Measurements from ENCODE around the gene PWP2. TPM values are rescaled to one million over a fixed set of nuclear protein-coding genes. Genes with fewer than 3 reads are reported as not detected.

Gene PWP2
- total and polyA plus RNA-seq, 9 donors = 1.1 to 13.3 (median 5.5) TPM; not detected in 1

- no peak overlapping the region for H3K4me3 ChIP-seq (ENCODE audit: low read length)
- H3K36me3 ChIP-seq (ENCODE audit: control insufficient read depth, insufficient read depth, low read length) = peaks cover 64% of the 10 kb centered on the region
- H3K27me3 ChIP-seq (ENCODE audit: control insufficient read depth, insufficient read depth, low read length) = no peaks in the 10 kb centered on the region
- H3K27ac ChIP-seq (ENCODE audit: low read length) = no peak overlapping the region
- peaks cover 2% of the 10 kb centered on the region for H3K4me1 ChIP-seq (ENCODE audit: control insufficient read depth, insufficient read depth, low read length)
- DNase-seq = no peak
- WGBS (ENCODE audit: insufficient coverage) = 93% methylated on average over 19 of the region's 24 CpGs
- no peaks in the 10 kb centered on the region for H3K9me3 ChIP-seq (replicated peaks; ENCODE audit: control insufficient read depth, low read depth, low read length)
These were observed 24.4 kb upstream of the PWP2 start for GRCh38 chr21:44082648-44083440.

GRCh38 chr21:44083631-44084291 is 23.4 kb upstream of the PWP2 start:
- Histone ChIP-seq H3K27me3 (ENCODE audit: control insufficient read depth, insufficient read depth, low read length) (no peaks in the 10 kb centered on the region), H3K27ac (ENCODE audit: low read length) (peak overlapping the region; percentile 36), H3K4me3 (ENCODE audit: low read length) (no peak overlapping the region), H3K36me3 (ENCODE audit: control insufficient read depth, insufficient read depth, low read length) (peaks cover 69% of the 10 kb centered on the region), H3K4me1 (ENCODE audit: control insufficient read depth, insufficient read depth, low read length) (peaks cover 2% of the 10 kb centered on the region), H3K9me3 (replicated peaks; ENCODE audit: control insufficient read depth, low read depth, low read length) (no peaks in the 10 kb centered on the region)
- peak; percentile 20 for DNase-seq
- 90% methylated on average over 14 of the region's 16 CpGs for WGBS (ENCODE audit: insufficient coverage)

- peaks cover 71% of the 10 kb centered on the region for H3K36me3 ChIP-seq (ENCODE audit: control insufficient read depth, insufficient read depth, low read length)
- peak overlapping the region; percentile 35 for H3K27ac ChIP-seq (ENCODE audit: low read length)
- peaks cover 2% of the 10 kb centered on the region for H3K4me1 ChIP-seq (ENCODE audit: control insufficient read depth, insufficient read depth, low read length)
- H3K4me3 ChIP-seq (ENCODE audit: low read length) = no peak overlapping the region
- no peaks in the 10 kb centered on the region for H3K9me3 ChIP-seq (replicated peaks; ENCODE audit: control insufficient read depth, low read depth, low read length)
- H3K27me3 ChIP-seq (ENCODE audit: control insufficient read depth, insufficient read depth, low read length) = no peaks in the 10 kb centered on the region
- DNase-seq = no peak
- 89% methylated on average over 6 of the region's 7 CpGs for WGBS (ENCODE audit: insufficient coverage)
These were observed 22.5 kb upstream of the PWP2 start for GRCh38 chr21:44084496-44085241.

GRCh38 chr21:44085491-44086321 is 21.5 kb upstream of the PWP2 start:
- Histone ChIP-seq H3K36me3 (ENCODE audit: control insufficient read depth, insufficient read depth, low read length) (peaks cover 77% of the 10 kb centered on the region), H3K9me3 (replicated peaks; ENCODE audit: control insufficient read depth, low read depth, low read length) (no peaks in the 10 kb centered on the region), H3K27ac (ENCODE audit: low read length) (no peak overlapping the region), H3K27me3 (ENCODE audit: control insufficient read depth, insufficient read depth, low read length) (no peaks in the 10 kb centered on the region), H3K4me3 (ENCODE audit: low read length) (no peak overlapping the region), H3K4me1 (ENCODE audit: control insufficient read depth, insufficient read depth, low read length) (peaks cover 2% of the 10 kb centered on the region)
- 93% methylated on average over 7 of the region's 15 CpGs for WGBS (ENCODE audit: insufficient coverage)
- no peak for DNase-seq

GRCh38 chr21:44086636-44087425 is 20.4 kb upstream of the PWP2 start:
- H3K27ac ChIP-seq (ENCODE audit: low read length) = no peak overlapping the region
- H3K27me3 ChIP-seq (ENCODE audit: control insufficient read depth, insufficient read depth, low read length) = no peaks in the 10 kb centered on the region

GRCh38 chr21:44087426-44088400 is 19.5 kb upstream of the PWP2 start:
- Histone ChIP-seq H3K9me3 (replicated peaks; ENCODE audit: control insufficient read depth, low read depth, low read length) (no peaks in the 10 kb centered on the region), H3K36me3 (ENCODE audit: control insufficient read depth, insufficient read depth, low read length) (peaks cover 65% of the 10 kb centered on the region), H3K4me1 (ENCODE audit: control insufficient read depth, insufficient read depth, low read length) (peaks cover 2% of the 10 kb centered on the region), H3K4me3 (ENCODE audit: low read length) (no peak overlapping the region), H3K27ac (ENCODE audit: low read length) (no peak overlapping the region), H3K27me3 (ENCODE audit: control insufficient read depth, insufficient read depth, low read length) (no peaks in the 10 kb centered on the region)
- 87% methylated on average over 21 of the region's 33 CpGs for WGBS (ENCODE audit: insufficient coverage)
- peak; percentile 16 for DNase-seq

More at GRCh38 chr21:44086636-44087425, 20.4 kb upstream of the PWP2 start:
- DNase-seq = no peak
- 87% methylated on average over 18 of the region's 21 CpGs for WGBS (ENCODE audit: insufficient coverage)
- peaks cover 2% of the 10 kb centered on the region for H3K4me1 ChIP-seq (ENCODE audit: control insufficient read depth, insufficient read depth, low read length)
- no peaks in the 10 kb centered on the region for H3K9me3 ChIP-seq (replicated peaks; ENCODE audit: control insufficient read depth, low read depth, low read length)
- no peak overlapping the region for H3K4me3 ChIP-seq (ENCODE audit: low read length)
- H3K36me3 ChIP-seq (ENCODE audit: control insufficient read depth, insufficient read depth, low read length) = peaks cover 68% of the 10 kb centered on the region

- Histone ChIP-seq H3K9me3 (replicated peaks; ENCODE audit: control insufficient read depth, low read depth, low read length) (no peaks in the 10 kb centered on the region), H3K27ac (ENCODE audit: low read length) (no peak overlapping the region), H3K27me3 (ENCODE audit: control insufficient read depth, insufficient read depth, low read length) (no peaks in the 10 kb centered on the region), H3K36me3 (ENCODE audit: control insufficient read depth, insufficient read depth, low read length) (peaks cover 66% of the 10 kb centered on the region), H3K4me1 (ENCODE audit: control insufficient read depth, insufficient read depth, low read length) (no peaks in the 10 kb centered on the region), H3K4me3 (ENCODE audit: low read length) (no peak overlapping the region)
- 92% methylated on average over 18 of the region's 18 CpGs for WGBS (ENCODE audit: insufficient coverage)
- DNase-seq = no peak
These were observed 18.8 kb upstream of the PWP2 start for GRCh38 chr21:44088401-44088780.

GRCh38 chr21:44089001-44089911 is 17.9 kb upstream of the PWP2 start:
- H3K9me3 ChIP-seq (replicated peaks; ENCODE audit: control insufficient read depth, low read depth, low read length) = no peaks in the 10 kb centered on the region
- peaks cover 61% of the 10 kb centered on the region for H3K36me3 ChIP-seq (ENCODE audit: control insufficient read depth, insufficient read depth, low read length)
- H3K4me3 ChIP-seq (ENCODE audit: low read length) = no peak overlapping the region
- DNase-seq = no peak
- 90% methylated on average over 26 of the region's 30 CpGs for WGBS (ENCODE audit: insufficient coverage)
- H3K4me1 ChIP-seq (ENCODE audit: control insufficient read depth, insufficient read depth, low read length) = no peaks in the 10 kb centered on the region
- no peaks in the 10 kb centered on the region for H3K27me3 ChIP-seq (ENCODE audit: control insufficient read depth, insufficient read depth, low read length)
- H3K27ac ChIP-seq (ENCODE audit: low read length) = no peak overlapping the region

Data from muscle of leg (tissue), 11 donors.